GM12878 (cell line): ENCODE results near the gene HNRNPH3. TPM values are rescaled to one million over a fixed set of nuclear protein-coding genes. Genes with fewer than 3 reads are reported as not detected.

ENCODE experiments used
- ASH2L ChIP-seq: fragments of 300-600, 200-600 bp; sonication (generic); IDR thresholded peaks from 2 replicates; pipeline ENCODE4 v1.6.1; 2017; ENCODE audit warnings: low read depth, mild to moderate bottlenecking, borderline replicate concordance
- BCL11A ChIP-seq: IDR thresholded peaks from 2 replicates; pipeline ENCODE4 v1.6.1; 2011; ENCODE audit warnings: low read depth, low read length
- BMI1 ChIP-seq: fragments of 450-650 bp; IDR thresholded peaks from 2 replicates; pipeline ENCODE4 v1.6.1; 2016; ENCODE audit warnings: mild to moderate bottlenecking, moderate library complexity, borderline replicate concordance
- CHD4 ChIP-seq: fragments of 200-600 bp; sonication (generic); IDR thresholded peaks from 2 replicates; pipeline ENCODE4 v1.6.1; 2016; ENCODE audit warnings: mild to moderate bottlenecking
- EED ChIP-seq: sonication (generic); IDR thresholded peaks from 2 replicates; pipeline ENCODE4 v1.6.1; 2016; ENCODE audit warnings: antibody characterized with exemption, low read depth
- IKZF1 ChIP-seq: fragments of 450-650 bp; conservative IDR thresholded peaks from 2 replicates; pipeline ENCODE4 v1.6.1; 2017; ENCODE audit warnings: antibody characterized with exemption, mild to moderate bottlenecking
- KLF5 ChIP-seq: fragments of 450-650 bp; IDR thresholded peaks from 2 replicates; pipeline ENCODE4 v1.6.1; 2014; ENCODE audit warnings: mild to moderate bottlenecking; ENCODE audit not compliant: partially characterized antibody
- MEF2B ChIP-seq: fragments of 450-650 bp; IDR thresholded peaks from 2 replicates; pipeline ENCODE4 v1.6.1; 2018; ENCODE audit warnings: mild to moderate bottlenecking, moderate library complexity; ENCODE audit not compliant: partially characterized antibody, poor library complexity, severe bottlenecking
- NFYB ChIP-seq: IDR thresholded peaks from 2 replicates; pipeline ENCODE4 v1.6.1; 2011; ENCODE audit warnings: low read depth, mild to moderate bottlenecking, low read length, improper control_type of control experiment, moderate library complexity; ENCODE audit not compliant: insufficient read depth
- RB1 ChIP-seq: fragments of 450-650 bp; formaldehyde crosslinking; IDR thresholded peaks from 2 replicates; pipeline ENCODE4 v1.6.1; 2017; ENCODE audit warnings: mild to moderate bottlenecking, borderline replicate concordance
- SIN3A ChIP-seq: IDR thresholded peaks from 2 replicates; pipeline ENCODE4 v1.6.1; 2012; ENCODE audit warnings: low read depth, low read length, improper control_type of control experiment
- SMAD5 ChIP-seq: IDR thresholded peaks from 2 replicates; pipeline ENCODE4 v1.6.1; 2016; ENCODE audit warnings: antibody characterized with exemption, low read depth
- SMARCA5 ChIP-seq: fragments of 450-650 bp; IDR thresholded peaks from 2 replicates; pipeline ENCODE4 v1.6.1; 2017; ENCODE audit warnings: mild to moderate bottlenecking
- polyA plus RNA-seq, 11 experiments: library from polyadenylated mRNA; depleted of rRNA in 4 of 11; unstranded in 6 of 11; stranded (reverse) in 5 of 11; fragments of >200 nt; fragmentation: Nextera tagmentation in 4 of 11; fragmentation: Illumina TruSeq in 1 of 11; extraction: Ambion mirVana in 4 of 11; extraction: Trizol in 1 of 11; gene quantifications; 1 replicate in 1 of 11; 2 replicates in 10 of 11; pipeline versions ENCODE4 v1.2.1 to v1.2.3, GENCODE V29; 2011 to 2016; ENCODE audit warnings: inconsistent platforms in 2 of 11, missing spikeins in 2 of 11, low read depth in 1 of 11
- total RNA-seq, 4 experiments: library from RNA; depleted of rRNA in 3 of 4; stranded (reverse); fragments of >200 nt in 3 of 4; fragmentation: Illumina TruSeq in 1 of 4; extraction: Trizol in 1 of 4; gene quantifications; 2 replicates each; pipeline versions ENCODE4 v1.2.1 to v1.2.3, GENCODE V29; 2013 to 2021
- TF ChIP-seq, protein P1 (sequence below): fragments of 150-350 bp; IDR thresholded peaks from 2 replicates; pipeline ENCODE4 v1.6.1; 2016; ENCODE audit warnings: low read depth, low read length
- TF ChIP-seq, protein P2 (sequence below): fragments of 450-650 bp; IDR thresholded peaks from 2 replicates; pipeline ENCODE4 v1.6.1; 2017; ENCODE audit warnings: mild to moderate bottlenecking, low read depth, inconsistent platforms; ENCODE audit not compliant: poor library complexity, severe bottlenecking
- TF ChIP-seq, protein P3 (sequence below): fragments of 450-650 bp; IDR thresholded peaks from 2 replicates; pipeline ENCODE4 v1.6.1; 2016; ENCODE audit warnings: mild to moderate bottlenecking, moderate library complexity, borderline replicate concordance
- TF ChIP-seq, protein P4 (sequence below): fragments of 450-650 bp; IDR thresholded peaks from 2 replicates; pipeline ENCODE4 v1.6.1; 2014; ENCODE audit warnings: mild to moderate bottlenecking

Gene HNRNPH3
- total and polyA plus RNA-seq, 10 of the 15 experiments (the other 5 are each of a cell fraction or from before 2014, with no cell fraction given): 20.1 to 292 (median 121) TPM

DNA sequence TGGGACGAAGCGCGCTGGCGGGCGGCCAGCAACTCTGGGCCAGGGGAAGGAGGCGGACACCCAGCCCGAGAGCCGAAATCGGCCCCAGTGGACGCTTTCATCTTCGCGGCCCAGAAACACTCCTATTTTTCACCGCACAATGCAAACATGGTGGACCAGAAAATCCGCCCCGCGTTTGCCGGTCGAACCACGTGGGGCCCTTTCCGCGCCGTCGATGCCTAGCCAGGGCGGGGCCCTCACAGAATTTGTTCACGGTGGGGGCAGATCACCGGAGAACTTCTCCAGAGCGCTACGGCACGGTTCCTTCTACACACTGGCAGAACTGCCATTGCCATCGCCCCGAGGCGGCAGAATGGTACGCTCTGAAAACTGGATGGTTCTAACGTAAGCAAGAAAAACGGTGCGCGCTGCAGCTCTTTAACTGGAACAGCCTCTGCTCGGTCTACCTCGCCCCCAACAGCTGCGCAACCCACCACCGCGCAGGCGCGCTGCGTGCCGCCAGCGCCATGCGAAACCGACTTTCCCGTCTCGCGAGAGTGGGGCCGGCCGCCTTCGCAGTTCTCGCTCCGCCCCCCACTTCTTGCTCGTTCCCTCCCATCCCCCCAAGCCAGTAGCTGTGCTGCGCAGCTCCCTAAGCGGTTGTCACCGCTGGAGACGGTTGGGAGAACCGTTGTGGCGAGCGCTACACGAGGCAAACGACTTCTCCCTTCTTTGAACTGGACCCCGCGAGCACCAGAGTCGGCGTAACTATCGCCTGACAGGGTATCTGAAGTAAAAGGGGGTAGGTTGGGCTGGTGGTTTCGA lies at the start of gene HNRNPH3 (continued):
- TF ChIP-seq, protein P1, sequence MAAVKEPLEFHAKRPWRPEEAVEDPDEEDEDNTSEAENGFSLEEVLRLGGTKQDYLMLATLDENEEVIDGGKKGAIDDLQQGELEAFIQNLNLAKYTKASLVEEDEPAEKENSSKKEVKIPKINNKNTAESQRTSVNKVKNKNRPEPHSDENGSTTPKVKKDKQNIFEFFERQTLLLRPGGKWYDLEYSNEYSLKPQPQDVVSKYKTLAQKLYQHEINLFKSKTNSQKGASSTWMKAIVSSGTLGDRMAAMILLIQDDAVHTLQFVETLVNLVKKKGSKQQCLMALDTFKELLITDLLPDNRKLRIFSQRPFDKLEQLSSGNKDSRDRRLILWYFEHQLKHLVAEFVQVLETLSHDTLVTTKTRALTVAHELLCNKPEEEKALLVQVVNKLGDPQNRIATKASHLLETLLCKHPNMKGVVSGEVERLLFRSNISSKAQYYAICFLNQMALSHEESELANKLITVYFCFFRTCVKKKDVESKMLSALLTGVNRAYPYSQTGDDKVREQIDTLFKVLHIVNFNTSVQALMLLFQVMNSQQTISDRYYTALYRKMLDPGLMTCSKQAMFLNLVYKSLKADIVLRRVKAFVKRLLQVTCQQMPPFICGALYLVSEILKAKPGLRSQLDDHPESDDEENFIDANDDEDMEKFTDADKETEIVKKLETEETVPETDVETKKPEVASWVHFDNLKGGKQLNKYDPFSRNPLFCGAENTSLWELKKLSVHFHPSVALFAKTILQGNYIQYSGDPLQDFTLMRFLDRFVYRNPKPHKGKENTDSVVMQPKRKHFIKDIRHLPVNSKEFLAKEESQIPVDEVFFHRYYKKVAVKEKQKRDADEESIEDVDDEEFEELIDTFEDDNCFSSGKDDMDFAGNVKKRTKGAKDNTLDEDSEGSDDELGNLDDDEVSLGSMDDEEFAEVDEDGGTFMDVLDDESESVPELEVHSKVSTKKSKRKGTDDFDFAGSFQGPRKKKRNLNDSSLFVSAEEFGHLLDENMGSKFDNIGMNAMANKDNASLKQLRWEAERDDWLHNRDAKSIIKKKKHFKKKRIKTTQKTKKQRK: no peak
- TF ChIP-seq ASH2L (peak; percentile 46; the same call in 1 of the 2 replicates), KLF5 (peak; percentile 90), SIN3A (peak; percentile 92), BMI1 (peak; percentile 13; the same call in 1 of the 2 replicates), SMARCA5 (peak; percentile 96), SMAD5 (peak; percentile 97; the same call in 1 of the 2 replicates), EED (no peak), IKZF1 (peak; percentile 68), RB1 (peak; percentile 13; the same call in 1 of the 2 replicates), BCL11A (no peak), NFYB (no peak), MEF2B (no peak), CHD4 (no peak)
- TF ChIP-seq, protein P2, sequence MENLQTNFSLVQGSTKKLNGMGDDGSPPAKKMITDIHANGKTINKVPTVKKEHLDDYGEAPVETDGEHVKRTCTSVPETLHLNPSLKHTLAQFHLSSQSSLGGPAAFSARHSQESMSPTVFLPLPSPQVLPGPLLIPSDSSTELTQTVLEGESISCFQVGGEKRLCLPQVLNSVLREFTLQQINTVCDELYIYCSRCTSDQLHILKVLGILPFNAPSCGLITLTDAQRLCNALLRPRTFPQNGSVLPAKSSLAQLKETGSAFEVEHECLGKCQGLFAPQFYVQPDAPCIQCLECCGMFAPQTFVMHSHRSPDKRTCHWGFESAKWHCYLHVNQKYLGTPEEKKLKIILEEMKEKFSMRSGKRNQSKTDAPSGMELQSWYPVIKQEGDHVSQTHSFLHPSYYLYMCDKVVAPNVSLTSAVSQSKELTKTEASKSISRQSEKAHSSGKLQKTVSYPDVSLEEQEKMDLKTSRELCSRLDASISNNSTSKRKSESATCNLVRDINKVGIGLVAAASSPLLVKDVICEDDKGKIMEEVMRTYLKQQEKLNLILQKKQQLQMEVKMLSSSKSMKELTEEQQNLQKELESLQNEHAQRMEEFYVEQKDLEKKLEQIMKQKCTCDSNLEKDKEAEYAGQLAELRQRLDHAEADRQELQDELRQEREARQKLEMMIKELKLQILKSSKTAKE: no peak
- TF ChIP-seq, protein P3, sequence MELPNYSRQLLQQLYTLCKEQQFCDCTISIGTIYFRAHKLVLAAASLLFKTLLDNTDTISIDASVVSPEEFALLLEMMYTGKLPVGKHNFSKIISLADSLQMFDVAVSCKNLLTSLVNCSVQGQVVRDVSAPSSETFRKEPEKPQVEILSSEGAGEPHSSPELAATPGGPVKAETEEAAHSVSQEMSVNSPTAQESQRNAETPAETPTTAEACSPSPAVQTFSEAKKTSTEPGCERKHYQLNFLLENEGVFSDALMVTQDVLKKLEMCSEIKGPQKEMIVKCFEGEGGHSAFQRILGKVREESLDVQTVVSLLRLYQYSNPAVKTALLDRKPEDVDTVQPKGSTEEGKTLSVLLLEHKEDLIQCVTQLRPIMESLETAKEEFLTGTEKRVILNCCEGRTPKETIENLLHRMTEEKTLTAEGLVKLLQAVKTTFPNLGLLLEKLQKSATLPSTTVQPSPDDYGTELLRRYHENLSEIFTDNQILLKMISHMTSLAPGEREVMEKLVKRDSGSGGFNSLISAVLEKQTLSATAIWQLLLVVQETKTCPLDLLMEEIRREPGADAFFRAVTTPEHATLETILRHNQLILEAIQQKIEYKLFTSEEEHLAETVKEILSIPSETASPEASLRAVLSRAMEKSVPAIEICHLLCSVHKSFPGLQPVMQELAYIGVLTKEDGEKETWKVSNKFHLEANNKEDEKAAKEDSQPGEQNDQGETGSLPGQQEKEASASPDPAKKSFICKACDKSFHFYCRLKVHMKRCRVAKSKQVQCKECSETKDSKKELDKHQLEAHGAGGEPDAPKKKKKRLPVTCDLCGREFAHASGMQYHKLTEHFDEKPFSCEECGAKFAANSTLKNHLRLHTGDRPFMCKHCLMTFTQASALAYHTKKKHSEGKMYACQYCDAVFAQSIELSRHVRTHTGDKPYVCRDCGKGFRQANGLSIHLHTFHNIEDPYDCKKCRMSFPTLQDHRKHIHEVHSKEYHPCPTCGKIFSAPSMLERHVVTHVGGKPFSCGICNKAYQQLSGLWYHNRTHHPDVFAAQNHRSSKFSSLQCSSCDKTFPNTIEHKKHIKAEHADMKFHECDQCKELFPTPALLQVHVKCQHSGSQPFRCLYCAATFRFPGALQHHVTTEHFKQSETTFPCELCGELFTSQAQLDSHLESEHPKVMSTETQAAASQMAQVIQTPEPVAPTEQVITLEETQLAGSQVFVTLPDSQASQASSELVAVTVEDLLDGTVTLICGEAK: no peak
- TF ChIP-seq, protein P4, sequence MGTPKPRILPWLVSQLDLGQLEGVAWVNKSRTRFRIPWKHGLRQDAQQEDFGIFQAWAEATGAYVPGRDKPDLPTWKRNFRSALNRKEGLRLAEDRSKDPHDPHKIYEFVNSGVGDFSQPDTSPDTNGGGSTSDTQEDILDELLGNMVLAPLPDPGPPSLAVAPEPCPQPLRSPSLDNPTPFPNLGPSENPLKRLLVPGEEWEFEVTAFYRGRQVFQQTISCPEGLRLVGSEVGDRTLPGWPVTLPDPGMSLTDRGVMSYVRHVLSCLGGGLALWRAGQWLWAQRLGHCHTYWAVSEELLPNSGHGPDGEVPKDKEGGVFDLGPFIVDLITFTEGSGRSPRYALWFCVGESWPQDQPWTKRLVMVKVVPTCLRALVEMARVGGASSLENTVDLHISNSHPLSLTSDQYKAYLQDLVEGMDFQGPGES: no peak
